Adipose tissue (tissue), 3 donors: ENCODE data around the gene CYP11A1. TPM values are rescaled to one million over a fixed set of nuclear protein-coding genes. Genes with fewer than 3 reads are reported as not detected.

ENCODE experiments used
- H3K27ac ChIP-seq: one replicate; pipeline ENCODE4 v1.5.1; 2013; ENCODE audit warnings: low read depth, low read length
- WGBS, 3 donors: extraction: QIAGEN DNeasy Blood & Tissue Kit; methylation state at CpG; one replicate each; pipeline ENCODE4 v1.1.7; 2013; 5-methylcytosine and 5-hydroxymethylcytosine counted together
- polyA plus RNA-seq, 3 donors: library from polyadenylated mRNA; stranded (reverse); fragments of 200-250 nt; gene quantifications; one replicate each; pipeline ENCODE4 v1.2.3, GENCODE V29; 2013
- donor health status: healthy with polysubstance abuse.
- donor health status: Bipolar disorder and iron deficiency.
- donor health status: healthy.

The CYP11A1 gene
- 1 to 10 TPM in 1 of 3 donors, under 1 TPM in 2; 0.55 to 3.5 (median 0.86) TPM for polyA plus RNA-seq

DNA sequence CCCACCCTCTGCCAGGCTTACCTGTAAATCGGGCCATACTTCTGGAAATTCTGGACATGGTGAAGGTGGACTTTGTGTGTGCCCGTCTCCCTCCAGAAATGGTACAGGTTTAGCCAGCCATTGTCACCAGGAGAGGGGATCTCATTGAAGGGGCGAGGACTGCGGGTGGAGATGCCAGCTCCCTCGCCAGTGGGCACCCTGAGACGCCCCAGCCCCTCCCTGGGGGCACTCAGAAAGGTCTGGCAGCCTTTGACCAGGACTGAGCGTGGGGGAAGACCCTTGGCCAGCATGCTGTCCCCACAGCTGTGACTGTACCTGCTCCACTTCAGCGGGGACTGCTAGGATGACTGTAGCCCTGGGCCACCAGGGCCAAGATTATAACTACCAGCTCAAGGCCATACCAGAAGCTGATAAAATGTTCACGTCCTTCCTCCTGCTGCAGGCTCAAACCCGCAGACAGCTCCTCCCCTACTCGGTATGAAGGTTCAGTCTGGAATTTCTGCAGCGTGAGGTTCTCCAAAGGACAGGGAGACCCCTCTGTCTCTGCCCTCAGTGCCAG, at the start of gene CYP11A1:
TSS of gene CYP11A1 (minus strand) at position 351 of the 559 bp plus-strand sequence. CDS start at position 290, 61 bp downstream.
- no peak within 1 kb of the TSS for H3K27ac ChIP-seq
- WGBS, 3 donors: 67 to 92% (median 87%) methylated on average over 12 of the region's 12 CpGs

DNA sequence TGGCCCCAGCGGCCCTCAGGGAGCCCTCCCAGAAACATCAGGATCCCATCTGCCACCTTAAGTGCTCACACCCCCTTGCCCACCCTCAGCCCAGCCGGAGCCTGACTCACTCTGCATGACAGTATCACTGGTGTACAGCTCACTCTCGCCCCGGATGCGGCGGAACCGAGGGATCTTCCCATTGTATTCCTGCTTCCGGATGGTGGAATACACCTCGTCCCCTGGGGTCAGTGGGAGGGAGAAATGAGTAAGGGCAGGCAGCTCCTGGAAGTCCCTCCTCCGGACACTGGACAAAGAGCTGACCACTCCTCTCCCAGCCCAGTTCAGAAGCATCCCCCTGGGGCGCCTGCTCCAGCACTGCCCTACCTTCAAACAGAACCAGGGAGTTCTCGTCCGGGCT, 49.8 kb upstream of the CYP11A1 start:
- no peak overlapping the region for H3K27ac ChIP-seq
- WGBS, 3 donors: 53 to 86% (median 60%) methylated on average over 13 of the region's 13 CpGs

GRCh38 chr15:74415966-74416916, 48.8 kb upstream of the CYP11A1 start:
- WGBS, 3 donors: 80 to 85% (median 82%) methylated on average over 18 to 19 of the region's 19 CpGs
- H3K27ac ChIP-seq: no peak overlapping the region

DNA sequence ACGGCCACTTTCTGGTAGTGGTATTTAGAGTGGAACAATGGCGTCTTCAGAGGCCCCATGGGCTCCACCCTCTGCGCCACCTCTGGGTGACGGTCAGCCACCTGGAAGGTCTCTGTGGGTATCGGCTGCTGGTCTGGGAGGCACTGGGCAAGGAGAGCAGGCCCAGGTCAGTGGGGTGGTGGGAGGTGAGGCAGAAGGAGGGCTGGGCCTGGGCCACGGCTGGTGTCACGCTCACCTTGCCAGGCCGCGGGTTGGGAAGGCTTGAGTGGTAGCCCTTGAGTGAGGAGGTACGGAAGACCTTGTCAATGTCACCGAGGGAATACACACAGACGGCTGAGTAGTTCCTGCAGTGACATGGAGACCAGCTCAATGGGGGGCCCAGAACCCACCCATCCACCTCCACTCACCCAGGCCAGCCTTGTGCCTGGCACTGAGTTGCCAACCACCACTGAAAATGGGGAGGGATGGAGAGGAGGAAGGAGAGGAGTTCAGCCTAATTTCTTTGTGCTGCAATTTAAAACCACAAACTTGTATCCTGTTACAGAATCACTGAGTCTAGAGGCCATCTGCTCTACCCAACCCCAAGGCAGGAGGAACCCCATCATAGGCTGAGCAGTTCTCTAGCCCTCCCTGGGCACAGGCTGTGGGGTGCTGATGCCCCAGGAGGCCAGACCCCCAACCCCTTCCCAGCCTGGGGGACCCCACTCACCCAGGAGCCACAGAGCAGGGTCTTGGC, 47.3 kb upstream of the CYP11A1 start:
- 93 to 98% (median 94%) methylated on average over 12 of the region's 12 CpGs for WGBS, 3 donors
- no peak overlapping the region for H3K27ac ChIP-seq

- 82 to 97% (median 94%) methylated on average over 5 of the region's 5 CpGs for WGBS, 3 donors
These were observed 46.7 kb upstream of the CYP11A1 start for GRCh38 chr15:74414081-74414580.

GRCh38 chr15:74413350-74414080, 46.1 kb upstream of the CYP11A1 start:
- 88 to 91% (median 90%) methylated on average over 9 of the region's 9 CpGs for WGBS, 3 donors
- H3K27ac ChIP-seq: no peak overlapping the region

More at GRCh38 chr15:74414081-74414580, 46.7 kb upstream of the CYP11A1 start:
- no peak overlapping the region for H3K27ac ChIP-seq

DNA sequence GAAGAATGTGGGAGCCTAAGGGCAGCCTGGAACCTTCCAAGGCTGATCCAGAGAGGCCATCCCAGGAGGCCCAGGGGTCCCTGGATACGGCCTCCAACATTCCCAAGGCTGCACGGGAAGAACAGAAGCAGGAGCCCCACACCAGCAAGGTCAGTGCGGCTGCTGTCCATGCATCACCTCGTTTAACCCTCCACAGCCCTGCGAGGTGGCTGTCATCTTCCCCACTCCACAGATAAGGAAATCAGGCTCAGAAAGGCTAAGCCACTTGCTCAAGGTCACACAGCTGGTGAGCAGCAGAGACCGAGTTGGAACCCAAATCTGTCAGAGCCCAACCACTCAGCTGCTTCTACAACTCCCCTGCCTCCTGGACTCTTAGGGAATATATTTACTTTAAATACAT, 44.7 kb upstream of the CYP11A1 start:
- H3K27ac ChIP-seq: no peak overlapping the region
- WGBS, 3 donors: 32 to 85% (median 74%) methylated on average over 6 of the region's 6 CpGs

- no peak overlapping the region for H3K27ac ChIP-seq
- WGBS, 3 donors: 82 to 95% (median 88%) methylated on average over 12 of the region's 12 CpGs
These were observed 44.2 kb upstream of the CYP11A1 start for GRCh38 chr15:74411686-74412085.

DNA sequence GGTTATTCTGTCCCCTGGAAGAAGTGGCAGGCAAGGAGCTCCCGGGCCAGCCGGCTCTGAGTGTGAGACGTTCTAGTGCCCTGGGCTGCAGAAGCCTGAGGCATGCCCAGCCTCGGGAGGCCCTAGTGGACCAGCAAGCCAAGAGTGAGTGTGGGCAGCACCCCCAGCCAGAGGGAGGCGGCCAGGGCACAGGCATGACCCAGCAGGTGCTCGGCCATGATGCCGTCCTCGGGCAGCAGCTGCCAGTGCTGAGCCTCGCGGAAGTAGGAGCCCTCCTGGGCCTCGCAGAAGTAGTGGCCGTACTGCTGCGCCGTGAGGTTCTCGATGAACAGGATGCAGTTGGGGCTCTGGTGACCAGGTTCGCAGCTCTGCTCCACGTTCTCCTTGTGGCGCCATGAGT, 43.1 kb upstream of the CYP11A1 start:
- 95% methylated on average over 18 of the region's 18 CpGs for whole genome bisulfite sequencing, 3 donors
- H3K27ac ChIP-seq: no peak overlapping the region

DNA sequence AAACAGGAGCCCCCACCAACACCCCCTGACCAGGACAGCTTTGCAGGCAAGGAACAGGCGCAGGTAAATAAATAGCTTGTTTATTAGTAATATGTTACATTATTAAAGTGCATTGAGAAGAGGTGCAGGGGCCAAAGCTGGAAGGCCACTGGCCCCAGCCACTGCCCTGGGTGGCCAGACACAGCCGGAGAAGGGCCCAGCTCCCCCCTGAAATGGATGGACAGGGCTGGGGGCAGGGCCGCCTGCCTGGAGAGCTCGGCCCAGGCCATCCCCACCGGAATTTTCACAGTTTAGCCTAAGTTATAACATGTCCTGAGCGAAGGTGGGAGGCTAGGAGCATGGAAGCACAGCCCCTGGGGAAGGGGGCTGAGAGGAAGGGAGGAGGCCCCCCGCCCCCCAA, 41.8 kb upstream of the CYP11A1 start:
- H3K27ac ChIP-seq: no peak overlapping the region
- 86 to 91% (median 88%) methylated on average over 7 of the region's 7 CpGs for WGBS, 3 donors

DNA sequence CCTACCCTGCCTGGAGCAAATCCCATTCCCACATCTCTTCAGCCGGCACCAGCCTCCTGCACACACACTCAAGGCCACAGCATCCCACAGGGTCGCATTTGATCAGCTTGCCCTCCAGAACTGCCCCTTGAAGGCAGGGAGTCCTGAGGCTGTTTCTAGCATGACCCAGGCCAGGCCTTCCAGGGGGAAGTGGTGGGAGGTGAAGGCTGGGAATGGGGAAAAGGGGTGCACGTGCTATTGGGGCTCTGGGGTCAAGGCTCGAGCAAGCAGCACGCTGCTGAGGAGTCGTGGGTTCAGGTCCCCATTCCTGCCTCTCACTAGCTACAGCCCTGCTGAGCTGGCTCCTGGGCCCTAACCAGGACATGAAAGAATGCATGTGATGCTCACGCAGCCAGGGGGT, 41.4 kb upstream of the CYP11A1 start:
- H3K27ac ChIP-seq: no peak overlapping the region
- 65 to 94% (median 81%) methylated on average over 7 of the region's 7 CpGs for WGBS, 3 donors

DNA sequence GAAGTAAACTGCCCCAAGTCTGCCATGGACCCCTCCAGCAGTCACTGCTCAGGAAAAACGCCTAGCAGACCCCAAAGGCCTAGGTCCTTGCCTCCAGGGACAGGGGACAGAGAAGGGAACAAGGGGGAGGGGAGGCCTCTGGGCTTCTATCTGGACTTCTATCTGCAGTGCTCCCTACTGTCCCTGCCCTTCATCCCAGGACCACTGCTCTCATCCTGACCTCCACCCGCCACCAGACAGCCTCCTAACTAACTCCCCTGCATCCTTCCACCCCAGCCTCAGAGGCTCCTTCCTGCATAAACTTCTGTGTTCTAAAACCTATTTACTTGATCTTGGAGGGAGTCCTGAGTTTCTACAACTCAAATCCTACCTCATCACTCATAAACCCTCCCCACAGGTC, 40.9 kb upstream of the CYP11A1 start:
- H3K27ac ChIP-seq: no peak overlapping the region
- WGBS, 3 donors: 77 to 92% (median 78%) methylated on average over 2 of the region's 2 CpGs

GRCh38 chr15:74406992-74407705, 39.7 kb upstream of the CYP11A1 start:
- H3K27ac ChIP-seq: no peak overlapping the region
- WGBS, 3 donors: 45 to 58% (median 57%) methylated on average over 11 to 12 of the region's 12 CpGs

- H3K27ac ChIP-seq: no peak overlapping the region
- WGBS, 3 donors: 84 to 96% (median 92%) methylated on average over 4 of the region's 4 CpGs
These were observed 39.1 kb upstream of the CYP11A1 start for GRCh38 chr15:74406517-74406916.

DNA sequence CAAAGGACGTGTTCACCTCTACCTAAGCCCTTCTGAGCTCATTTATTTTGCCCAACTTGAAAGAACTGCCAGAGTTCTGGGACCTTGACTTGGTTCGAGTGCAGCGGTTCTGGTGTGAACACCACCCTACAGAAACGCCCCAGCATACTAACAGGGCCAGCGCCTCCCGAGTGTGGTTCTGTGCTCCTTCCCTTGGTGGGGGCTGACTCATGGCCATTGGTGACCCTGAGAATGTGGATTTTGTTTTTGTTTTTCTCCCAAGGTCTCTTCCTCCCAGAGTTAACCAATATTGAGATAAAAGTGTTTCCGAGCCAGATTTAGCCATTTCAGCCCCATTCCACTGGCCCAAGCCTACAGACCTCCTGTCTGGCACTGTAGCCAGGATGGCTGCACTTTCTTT, 38.4 kb upstream of the CYP11A1 start:
- H3K27ac ChIP-seq: no peak overlapping the region
- WGBS, 3 donors: 60 to 93% (median 90%) methylated on average over 7 of the region's 7 CpGs

DNA sequence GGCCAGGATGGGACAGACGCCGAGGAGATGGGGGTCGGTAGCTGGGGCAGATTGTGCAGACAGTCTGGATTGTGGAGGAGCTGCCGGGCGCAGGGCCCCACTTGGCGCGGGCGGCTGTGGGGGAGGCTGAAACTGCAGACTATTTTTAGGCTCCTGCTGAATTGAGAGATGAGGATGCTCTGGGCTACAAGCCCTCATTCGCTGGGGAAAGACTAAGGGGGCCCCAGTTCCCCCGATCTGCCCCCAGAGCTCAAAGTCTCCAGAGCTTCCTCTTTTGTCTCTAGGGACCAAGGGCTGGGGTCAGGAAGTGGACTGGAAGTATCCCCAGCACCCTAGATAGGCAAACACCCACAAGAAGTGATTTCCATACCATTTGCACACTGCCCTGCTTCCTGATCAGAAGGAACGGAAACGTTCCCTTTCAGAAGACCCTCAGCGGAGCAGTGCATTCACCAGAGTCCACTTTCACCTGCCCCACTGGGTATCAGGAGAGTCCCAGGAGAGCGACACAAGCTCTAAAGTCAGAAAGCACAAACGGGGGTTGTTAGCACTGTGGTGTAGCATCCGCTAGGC, 36.6 kb upstream of the CYP11A1 start:
- WGBS, 3 donors: 27 to 60% (median 39%) methylated on average over 16 of the region's 16 CpGs

DNA sequence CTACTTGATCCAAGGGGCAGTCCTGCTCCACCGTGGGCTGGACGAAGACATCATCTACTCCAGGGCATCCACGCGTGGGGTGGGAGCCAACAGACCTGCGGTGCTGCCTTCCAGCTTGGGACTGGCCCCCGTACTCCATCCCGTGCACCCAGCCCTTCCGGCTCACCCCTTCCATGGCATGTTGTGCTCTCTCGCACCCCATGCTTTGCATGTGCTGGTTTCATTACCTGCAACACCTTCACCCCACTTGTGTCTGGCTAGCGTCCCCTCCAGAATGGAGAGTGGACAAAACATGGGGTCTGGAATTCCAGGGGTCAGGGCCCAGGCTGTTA, 36.1 kb upstream of the CYP11A1 start:
- no peak overlapping the region for H3K27ac ChIP-seq
- 73 to 76% (median 74%) methylated on average over 10 of the region's 10 CpGs for WGBS, 3 donors

More for the DNA sequence above, 36.6 kb upstream of the CYP11A1 start:
- H3K27ac ChIP-seq: no peak overlapping the region
